SH-SY5Y (cell line): ENCODE measurements around the gene OAF.

Source experiments
- GATA2 ChIP-seq: IDR thresholded peaks from 2 replicates; pipeline ENCODE4 v1.6.1; 2011; ENCODE audit warnings: mild to moderate bottlenecking, low read depth, low read length
- GATA3 ChIP-seq: IDR thresholded peaks from 2 replicates; pipeline ENCODE4 v1.6.1; 2011; ENCODE audit warnings: low read depth, mild to moderate bottlenecking, low read length, moderate library complexity

The OAF gene

GRCh38 chr11:120244476-120245365 is 33.9 kb downstream of the OAF start:
- no peak for TF ChIP-seq GATA2
- TF ChIP-seq GATA3, result no peak

- TF ChIP-seq GATA2 (no peak), GATA3 (no peak)
Measured at GRCh38 chr11:120245434-120245833, 34.6 kb downstream of the OAF start.

- no peak for TF ChIP-seq GATA3
- TF ChIP-seq GATA2, result no peak
Measured at GRCh38 chr11:120248551-120249278, 37.9 kb downstream of the OAF start.

- no peak for TF ChIP-seq GATA2
- no peak for TF ChIP-seq GATA3
Measured at GRCh38 chr11:120249279-120250262, 38.7 kb downstream of the OAF start.

GRCh38 chr11:120254788-120255518 is 44.1 kb downstream of the OAF start:
- no peak for TF ChIP-seq GATA3
- no peak for TF ChIP-seq GATA2

GRCh38 chr11:120255519-120255866 is 44.7 kb downstream of the OAF start:
- TF ChIP-seq GATA2 (no peak), GATA3 (no peak)

GRCh38 chr11:120256178-120256577 is 45.3 kb downstream of the OAF start:
- TF ChIP-seq GATA3 (no peak), GATA2 (no peak)

GRCh38 chr11:120256779-120257178 is 45.9 kb downstream of the OAF start:
- TF ChIP-seq GATA2, result no peak
- no peak for TF ChIP-seq GATA3

- no peak for TF ChIP-seq GATA2
- no peak for TF ChIP-seq GATA3
Measured at GRCh38 chr11:120257346-120257745, 46.5 kb downstream of the OAF start.

GRCh38 chr11:120258661-120259060 is 47.8 kb downstream of the OAF start:
- TF ChIP-seq GATA2 (no peak), GATA3 (no peak)

GRCh38 chr11:120259241-120259640 is 48.4 kb downstream of the OAF start:
- TF ChIP-seq GATA3 (no peak), GATA2 (no peak)

- TF ChIP-seq GATA2 (no peak), GATA3 (no peak)
Measured at GRCh38 chr11:120259988-120260565, 49.2 kb downstream of the OAF start.

GRCh38 chr11:120260616-120261015 is 49.8 kb downstream of the OAF start:
- TF ChIP-seq GATA2 (no peak), GATA3 (no peak)

- TF ChIP-seq GATA3 (no peak), GATA2 (no peak)
Measured at GRCh38 chr11:120261321-120261720, 50.5 kb downstream of the OAF start.
